Measurements from ENCODE around the gene WIPI1. TPM values are rescaled to one million over a fixed set of nuclear protein-coding genes. Genes with fewer than 3 reads are reported as not detected.

The WIPI1 gene
- total RNA-seq, 1 donor from 2014 or later = 39.0 TPM

DNA sequence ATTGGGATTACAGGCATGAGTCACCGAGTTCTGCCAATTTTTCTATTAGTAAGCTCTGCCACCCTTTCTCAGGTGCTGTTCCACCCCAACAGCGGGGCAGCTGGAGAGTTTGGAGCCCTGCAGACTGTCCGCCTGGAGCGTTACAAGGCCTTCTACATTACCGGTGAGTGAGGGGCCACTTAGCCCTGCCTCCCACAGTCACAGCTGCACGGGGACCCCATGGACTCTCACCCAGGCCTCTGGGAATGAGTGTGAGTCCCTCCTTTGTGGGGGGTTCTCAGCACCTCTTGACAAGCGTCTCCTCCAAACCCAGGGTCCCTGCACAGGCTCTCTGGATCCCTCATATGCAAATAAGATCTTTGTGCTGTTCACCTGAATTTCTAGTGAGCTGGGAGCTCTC is 56.0 kb downstream of the WIPI1 start:
- no peaks in the 10 kb centered on the region for H3K9me3 Mint-ChIP-seq
- H3K27ac Mint-ChIP-seq = no peak overlapping the region
- no peak for DNase-seq (ENCODE audit: extremely low spot score, unreplicated experiment)
- peaks cover 19% of the 10 kb centered on the region for H3K4me1 Mint-ChIP-seq (ENCODE audit: unreplicated experiment)
- TF ChIP-seq, protein P1, sequence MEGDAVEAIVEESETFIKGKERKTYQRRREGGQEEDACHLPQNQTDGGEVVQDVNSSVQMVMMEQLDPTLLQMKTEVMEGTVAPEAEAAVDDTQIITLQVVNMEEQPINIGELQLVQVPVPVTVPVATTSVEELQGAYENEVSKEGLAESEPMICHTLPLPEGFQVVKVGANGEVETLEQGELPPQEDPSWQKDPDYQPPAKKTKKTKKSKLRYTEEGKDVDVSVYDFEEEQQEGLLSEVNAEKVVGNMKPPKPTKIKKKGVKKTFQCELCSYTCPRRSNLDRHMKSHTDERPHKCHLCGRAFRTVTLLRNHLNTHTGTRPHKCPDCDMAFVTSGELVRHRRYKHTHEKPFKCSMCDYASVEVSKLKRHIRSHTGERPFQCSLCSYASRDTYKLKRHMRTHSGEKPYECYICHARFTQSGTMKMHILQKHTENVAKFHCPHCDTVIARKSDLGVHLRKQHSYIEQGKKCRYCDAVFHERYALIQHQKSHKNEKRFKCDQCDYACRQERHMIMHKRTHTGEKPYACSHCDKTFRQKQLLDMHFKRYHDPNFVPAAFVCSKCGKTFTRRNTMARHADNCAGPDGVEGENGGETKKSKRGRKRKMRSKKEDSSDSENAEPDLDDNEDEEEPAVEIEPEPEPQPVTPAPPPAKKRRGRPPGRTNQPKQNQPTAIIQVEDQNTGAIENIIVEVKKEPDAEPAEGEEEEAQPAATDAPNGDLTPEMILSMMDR (conservative IDR thresholded peaks at IDR 0.05) = no peak
- no peaks in the 10 kb centered on the region for H3K27me3 Mint-ChIP-seq
- H3K4me3 Mint-ChIP-seq = no peak overlapping the region
- H3K36me3 Mint-ChIP-seq = no peaks in the 10 kb centered on the region

DNA sequence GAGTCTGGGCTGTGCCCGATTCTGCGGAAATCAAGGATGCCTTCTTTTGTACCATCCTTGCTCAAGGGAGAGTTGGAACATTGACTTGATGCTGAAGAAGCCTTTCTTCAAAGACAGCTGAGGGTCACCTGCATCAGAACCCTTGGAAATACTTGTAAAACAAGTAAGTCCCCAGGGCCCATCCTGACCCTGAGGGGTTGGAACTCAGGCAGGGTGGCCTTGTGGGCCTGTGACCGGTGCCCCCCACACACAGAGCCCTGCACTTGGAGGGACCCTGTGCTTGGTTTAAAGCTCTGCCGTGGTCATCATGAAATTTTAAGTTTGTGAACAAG is 56.9 kb downstream of the WIPI1 start:
- H3K4me1 Mint-ChIP-seq (ENCODE audit: unreplicated experiment) = peaks cover 19% of the 10 kb centered on the region
- no peaks in the 10 kb centered on the region for H3K36me3 Mint-ChIP-seq
- H3K4me3 Mint-ChIP-seq = no peak overlapping the region
- no peaks in the 10 kb centered on the region for H3K9me3 Mint-ChIP-seq
- TF ChIP-seq, protein P1 (conservative IDR thresholded peaks at IDR 0.05) = no peak
- H3K27me3 Mint-ChIP-seq = no peaks in the 10 kb centered on the region
- H3K27ac Mint-ChIP-seq = peak overlapping the region; percentile 19
- DNase-seq (ENCODE audit: extremely low spot score, unreplicated experiment) = no peak

DNA sequence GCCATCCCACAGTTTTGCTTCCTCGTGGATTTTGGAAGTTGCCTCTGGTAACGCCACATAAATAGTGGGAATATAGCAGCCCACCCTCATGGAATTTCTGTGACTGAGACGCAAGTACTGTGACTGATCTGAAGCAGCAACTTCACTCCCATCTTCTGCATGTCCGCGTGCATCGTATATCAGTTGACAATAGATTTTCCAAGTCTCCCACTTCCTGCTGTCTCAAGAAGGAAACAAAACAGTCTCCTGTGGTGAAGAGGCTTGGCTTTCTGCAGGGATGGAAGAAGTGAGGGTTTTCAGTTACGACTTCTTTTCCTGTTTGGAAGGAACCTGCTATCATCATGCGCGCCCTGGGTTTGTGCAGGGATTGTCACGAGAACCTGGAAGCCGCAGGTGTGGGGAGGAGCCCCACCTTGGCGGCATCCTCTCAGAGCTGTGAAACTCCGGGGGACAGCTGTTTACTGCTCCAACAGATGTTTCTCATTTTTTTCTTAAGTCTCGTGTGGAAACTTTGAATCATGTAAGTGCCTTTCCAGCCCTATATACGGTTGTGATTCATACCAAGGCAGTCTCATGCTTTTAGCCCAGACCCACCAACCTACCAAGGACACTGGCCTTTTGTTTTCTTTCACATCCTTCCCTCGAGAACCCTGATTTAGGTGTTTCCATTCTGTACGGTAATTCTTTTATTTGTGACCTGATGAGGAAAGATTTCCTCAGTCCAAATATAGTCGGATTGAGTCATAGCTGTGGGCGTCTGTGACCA is 57.5 kb downstream of the WIPI1 start:
- Mint-ChIP-seq H3K36me3 (no peaks in the 10 kb centered on the region), H3K27ac (peak overlapping the region; percentile 19), H3K4me3 (no peak overlapping the region), H3K27me3 (no peaks in the 10 kb centered on the region), H3K9me3 (no peaks in the 10 kb centered on the region), H3K4me1 (ENCODE audit: unreplicated experiment) (peaks cover 19% of the 10 kb centered on the region)
- TF ChIP-seq, protein P1 (conservative IDR thresholded peaks at IDR 0.05) = no peak
- no peak for DNase-seq (ENCODE audit: extremely low spot score, unreplicated experiment)

DNA sequence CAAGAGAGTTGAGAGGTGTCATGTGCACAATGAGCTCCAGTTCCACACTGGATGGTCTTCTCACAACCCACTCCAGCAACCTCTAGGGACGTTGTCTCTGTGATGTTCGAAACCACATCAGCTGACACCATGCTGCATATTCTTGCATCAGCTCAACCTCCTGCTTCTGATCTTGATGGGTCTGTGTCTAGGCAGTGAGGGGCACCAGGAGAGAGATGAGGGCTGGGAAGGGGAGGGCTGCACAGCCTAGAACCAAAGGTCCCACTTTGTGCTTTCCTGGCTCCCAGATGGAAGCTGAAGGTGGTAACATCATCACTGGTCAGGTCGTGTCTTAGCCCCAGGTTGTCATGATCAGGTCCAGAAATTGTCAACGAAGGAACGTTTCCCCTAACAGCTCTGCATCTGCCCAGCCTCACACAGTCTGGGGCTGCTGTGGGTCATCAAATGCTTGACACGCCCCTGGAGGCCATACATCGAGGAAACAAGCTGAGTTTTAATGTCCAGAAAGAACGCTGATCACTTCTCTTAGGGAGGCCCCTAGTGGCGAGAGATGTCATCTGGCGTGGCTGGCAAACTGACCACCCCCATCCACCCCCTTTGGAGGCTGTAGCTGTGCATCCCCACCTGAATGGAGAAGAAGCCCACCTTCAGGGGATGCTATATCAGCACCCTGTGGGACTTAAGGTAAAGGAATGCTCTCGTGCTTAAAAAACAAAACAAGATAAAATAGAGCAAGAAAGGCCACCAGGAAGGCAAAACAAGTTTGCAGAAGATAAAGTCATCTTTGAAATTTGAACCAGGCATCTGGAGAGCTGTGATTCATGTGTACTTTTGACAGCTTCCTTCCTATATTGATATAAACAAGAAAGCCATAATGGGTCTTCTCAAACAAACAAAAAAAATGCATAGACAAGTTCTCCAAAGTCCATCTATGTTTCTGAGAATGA is 58.3 kb downstream of the WIPI1 start:
- no peaks in the 10 kb centered on the region for H3K36me3 Mint-ChIP-seq
- TF ChIP-seq, protein P1 (conservative IDR thresholded peaks at IDR 0.05) = peak; percentile 82
- no peak overlapping the region for H3K4me3 Mint-ChIP-seq
- no peaks in the 10 kb centered on the region for H3K27me3 Mint-ChIP-seq
- no peak overlapping the region for H3K27ac Mint-ChIP-seq
- no peak for DNase-seq (ENCODE audit: extremely low spot score, unreplicated experiment)
- peaks cover 19% of the 10 kb centered on the region for H3K4me1 Mint-ChIP-seq (ENCODE audit: unreplicated experiment)
- no peaks in the 10 kb centered on the region for H3K9me3 Mint-ChIP-seq

DNA sequence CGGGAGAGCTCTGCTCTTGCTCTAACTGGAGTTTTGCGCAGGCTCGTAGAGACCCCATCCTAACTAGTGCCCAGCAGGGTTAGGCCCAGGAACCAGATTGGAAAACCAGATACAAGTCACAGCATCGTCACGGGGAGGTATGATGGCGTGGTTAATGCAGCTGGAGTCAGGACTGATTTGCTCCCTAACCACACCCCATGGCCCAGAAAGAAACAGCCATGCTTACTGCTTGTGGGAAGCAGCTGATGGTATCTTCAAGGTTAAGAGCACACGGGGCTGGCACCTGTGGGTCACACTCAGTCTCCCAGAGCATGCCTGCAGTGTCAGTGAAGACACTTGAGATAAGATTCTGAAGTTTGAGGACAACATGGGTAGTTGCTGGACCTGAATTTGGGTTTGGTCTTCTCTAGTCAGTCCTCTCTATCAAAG is 60.2 kb downstream of the WIPI1 start:
- Mint-ChIP-seq H3K4me3 (no peak overlapping the region), H3K27me3 (no peaks in the 10 kb centered on the region), H3K27ac (no peak overlapping the region), H3K9me3 (no peaks in the 10 kb centered on the region), H3K36me3 (no peaks in the 10 kb centered on the region), H3K4me1 (ENCODE audit: unreplicated experiment) (peaks cover 19% of the 10 kb centered on the region)
- TF ChIP-seq, protein P1 (conservative IDR thresholded peaks at IDR 0.05) = no peak
- DNase-seq (ENCODE audit: extremely low spot score, unreplicated experiment) = no peak

Measured in type B pancreatic cell (in vitro differentiated cells).